ENCODE results near the gene C5AR1.

DNA sequence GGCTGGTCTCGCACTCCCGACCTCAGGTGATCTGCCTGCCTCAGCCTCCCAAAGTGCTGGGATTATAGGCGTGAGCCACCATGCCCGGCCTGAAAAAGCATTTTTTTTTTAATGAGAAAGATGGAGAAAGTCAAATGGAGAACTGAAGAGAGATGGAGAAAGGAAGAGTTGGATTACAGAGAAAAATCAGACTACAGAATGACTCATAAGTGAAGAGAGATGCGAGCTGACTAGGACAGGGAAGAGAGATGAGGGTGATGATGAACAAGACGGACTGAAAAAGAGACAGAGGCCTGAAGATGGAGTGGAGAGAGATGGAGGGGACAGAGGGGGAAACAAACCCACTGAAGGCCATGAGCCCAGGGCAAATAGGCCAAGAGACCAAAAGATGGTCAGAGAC, 41.0 kb downstream of the C5AR1 start:
- TF ChIP-seq EP300 (IDR thresholded peaks at IDR 0.05) (no peak), POLR2A (IDR thresholded peaks at IDR 0.05) (no peak), POLR2AphosphoS5 (IDR thresholded peaks at IDR 0.05) (no peak)
- TF ChIP-seq, protein P1, sequence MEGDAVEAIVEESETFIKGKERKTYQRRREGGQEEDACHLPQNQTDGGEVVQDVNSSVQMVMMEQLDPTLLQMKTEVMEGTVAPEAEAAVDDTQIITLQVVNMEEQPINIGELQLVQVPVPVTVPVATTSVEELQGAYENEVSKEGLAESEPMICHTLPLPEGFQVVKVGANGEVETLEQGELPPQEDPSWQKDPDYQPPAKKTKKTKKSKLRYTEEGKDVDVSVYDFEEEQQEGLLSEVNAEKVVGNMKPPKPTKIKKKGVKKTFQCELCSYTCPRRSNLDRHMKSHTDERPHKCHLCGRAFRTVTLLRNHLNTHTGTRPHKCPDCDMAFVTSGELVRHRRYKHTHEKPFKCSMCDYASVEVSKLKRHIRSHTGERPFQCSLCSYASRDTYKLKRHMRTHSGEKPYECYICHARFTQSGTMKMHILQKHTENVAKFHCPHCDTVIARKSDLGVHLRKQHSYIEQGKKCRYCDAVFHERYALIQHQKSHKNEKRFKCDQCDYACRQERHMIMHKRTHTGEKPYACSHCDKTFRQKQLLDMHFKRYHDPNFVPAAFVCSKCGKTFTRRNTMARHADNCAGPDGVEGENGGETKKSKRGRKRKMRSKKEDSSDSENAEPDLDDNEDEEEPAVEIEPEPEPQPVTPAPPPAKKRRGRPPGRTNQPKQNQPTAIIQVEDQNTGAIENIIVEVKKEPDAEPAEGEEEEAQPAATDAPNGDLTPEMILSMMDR (IDR thresholded peaks at IDR 0.05), result no peak

Data from upper lobe of left lung (tissue), 4 donors.